Stomach (tissue), 4 donors: ENCODE data around the gene RASSF5.

Source experiments
- POLR2A ChIP-seq, 4 donors: fragments of 450-650 bp; IDR thresholded peaks; one replicate each; pipeline ENCODE4 v1.6.1; 2016; ENCODE audit warnings: antibody characterized with exemption in 4 of 4, control low read depth in 2 of 4, mild to moderate bottlenecking in 1 of 4, moderate library complexity in 1 of 4
- POLR2AphosphoS5 ChIP-seq, 3 donors: sonication (generic); formaldehyde crosslinking; IDR thresholded peaks; one replicate each; pipeline ENCODE4 v1.6.1; 2016; ENCODE audit warnings: antibody characterized with exemption in 3 of 3
- TF ChIP-seq, protein P1 (sequence below), 7 experiments: fragments of 450-650 bp in 4 of 7; fragments of 200-600 bp in 3 of 7; sonication (generic) in 3 of 7; IDR thresholded peaks; one replicate each; pipeline ENCODE4 v1.5.1; 2016 to 2019; ENCODE audit warnings: antibody characterized with exemption in 7 of 7, control low read depth in 2 of 7, mild to moderate bottlenecking in 1 of 7

DNA sequence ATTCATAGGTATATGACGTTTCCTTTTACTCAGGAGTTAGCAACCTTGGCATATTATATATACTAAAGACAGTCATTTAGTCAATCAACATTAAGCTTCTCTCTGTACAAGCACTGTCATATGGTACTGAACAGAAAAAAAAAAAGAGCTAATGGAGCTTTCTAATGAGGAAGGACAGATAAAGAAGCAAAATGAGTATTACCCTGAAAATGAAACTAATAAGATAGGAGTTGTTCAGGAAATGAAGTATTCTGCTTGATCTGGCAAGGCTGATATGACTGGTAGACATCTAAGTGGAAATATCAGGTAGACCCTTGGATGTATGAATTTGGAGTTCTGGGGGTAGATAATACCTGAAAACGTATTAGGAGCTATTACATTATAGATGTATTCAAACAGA, 41.4 kb upstream of the RASSF5 start:
- TF ChIP-seq, protein P1, sequence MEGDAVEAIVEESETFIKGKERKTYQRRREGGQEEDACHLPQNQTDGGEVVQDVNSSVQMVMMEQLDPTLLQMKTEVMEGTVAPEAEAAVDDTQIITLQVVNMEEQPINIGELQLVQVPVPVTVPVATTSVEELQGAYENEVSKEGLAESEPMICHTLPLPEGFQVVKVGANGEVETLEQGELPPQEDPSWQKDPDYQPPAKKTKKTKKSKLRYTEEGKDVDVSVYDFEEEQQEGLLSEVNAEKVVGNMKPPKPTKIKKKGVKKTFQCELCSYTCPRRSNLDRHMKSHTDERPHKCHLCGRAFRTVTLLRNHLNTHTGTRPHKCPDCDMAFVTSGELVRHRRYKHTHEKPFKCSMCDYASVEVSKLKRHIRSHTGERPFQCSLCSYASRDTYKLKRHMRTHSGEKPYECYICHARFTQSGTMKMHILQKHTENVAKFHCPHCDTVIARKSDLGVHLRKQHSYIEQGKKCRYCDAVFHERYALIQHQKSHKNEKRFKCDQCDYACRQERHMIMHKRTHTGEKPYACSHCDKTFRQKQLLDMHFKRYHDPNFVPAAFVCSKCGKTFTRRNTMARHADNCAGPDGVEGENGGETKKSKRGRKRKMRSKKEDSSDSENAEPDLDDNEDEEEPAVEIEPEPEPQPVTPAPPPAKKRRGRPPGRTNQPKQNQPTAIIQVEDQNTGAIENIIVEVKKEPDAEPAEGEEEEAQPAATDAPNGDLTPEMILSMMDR (IDR thresholded peaks at IDR 0.05): no peak
- no peak for TF ChIP-seq POLR2AphosphoS5 (IDR thresholded peaks at IDR 0.05)
- no peak for TF ChIP-seq POLR2A (IDR thresholded peaks at IDR 0.05)
